Small intestine (tissue), 7 donors: ENCODE measurements around the gene SH3BP5L. TPM values are rescaled to one million over a fixed set of nuclear protein-coding genes. Genes with fewer than 3 reads are reported as not detected.
A peak's percentile ranks its signal among the peaks of the same experiment; 100 is the strongest.
"Not testable (repeated sequence)": the region's sequence is repeated elsewhere in the genome, so short reads cannot be mapped to it uniquely, and the experiment has no call there.

Experiments
- DNase-seq, 2 donors: peaks; one replicate each; pipeline versions ENCODE4 v3.0.0 to v3.0.0-alpha.2; 2013
- FAIRE-seq: peaks from 2 replicates; lab custom pipeline; 2012; peaks lifted over from hg19 to GRCh38; lab: Jason Lieb, UNC
- H3K27ac ChIP-seq, 3 donors: one replicate each; pipeline ENCODE4 v1.5.1; 2013; ENCODE audit warnings: low read length in 2 of 3, mild to moderate bottlenecking in 2 of 3, control low read depth in 1 of 3, inconsistent platforms in 1 of 3, low read depth in 1 of 3, moderate library complexity in 1 of 3
- H3K27me3 ChIP-seq, 3 donors: one replicate each; pipeline ENCODE4 v1.6.1; 2013; ENCODE audit warnings: low read length in 3 of 3, inconsistent platforms in 1 of 3; ENCODE audit not compliant: control insufficient read depth in 3 of 3, insufficient read depth in 3 of 3
- H3K36me3 ChIP-seq, 3 donors: one replicate each; pipeline ENCODE4 v1.6.1; 2013; ENCODE audit warnings: low read length in 3 of 3, inconsistent platforms in 1 of 3, low read depth in 1 of 3, mild to moderate bottlenecking in 1 of 3, moderate library complexity in 1 of 3; ENCODE audit not compliant: control insufficient read depth in 3 of 3, insufficient read depth in 2 of 3
- H3K4me1 ChIP-seq, 3 donors: one replicate each; pipeline ENCODE4 v1.6.1; 2013; ENCODE audit warnings: low read length in 2 of 3, inconsistent platforms in 1 of 3, low read depth in 1 of 3, mild to moderate bottlenecking in 1 of 3, moderate library complexity in 1 of 3; ENCODE audit not compliant: control insufficient read depth in 3 of 3, insufficient read depth in 2 of 3
- H3K4me3 ChIP-seq, 3 donors: one replicate each; pipeline ENCODE4 v1.5.1; 2013; ENCODE audit warnings: low read length in 3 of 3, control low read depth in 1 of 3, inconsistent platforms in 1 of 3, low read depth in 1 of 3, mild to moderate bottlenecking in 1 of 3, moderate library complexity in 1 of 3
- H3K9me3 ChIP-seq, 2 donors: one replicate each; pipeline ENCODE4 v1.6.1; 2013; ENCODE audit warnings: low read depth in 1 of 2, low read length in 1 of 2; ENCODE audit not compliant: control insufficient read depth in 2 of 2, insufficient read depth in 1 of 2
- WGBS, 3 donors: extraction: QIAGEN DNeasy Blood & Tissue Kit; methylation state at CpG; one replicate each; pipeline ENCODE4 v1.1.7; 2013; 5-methylcytosine and 5-hydroxymethylcytosine counted together
- polyA plus RNA-seq, 4 donors: library from polyadenylated mRNA; stranded (reverse) in 3 of 4; unstranded in 1 of 4; fragments of 200-250 nt in 3 of 4; fragments of 120-200 nt in 1 of 4; gene quantifications; one replicate each; pipeline versions ENCODE4 v1.2.1 to v1.2.3, GENCODE V29; 2013
- donor health status: healthy with polysubstance abuse.
- donor health status: control.
- donor health status: control.
- donor health status: Bipolar disorder and iron deficiency.
- donor health status: healthy.

The SH3BP5L gene
- polyA plus RNA-seq, 4 donors: 19.1 to 38.0 (median 28.9) TPM

DNA sequence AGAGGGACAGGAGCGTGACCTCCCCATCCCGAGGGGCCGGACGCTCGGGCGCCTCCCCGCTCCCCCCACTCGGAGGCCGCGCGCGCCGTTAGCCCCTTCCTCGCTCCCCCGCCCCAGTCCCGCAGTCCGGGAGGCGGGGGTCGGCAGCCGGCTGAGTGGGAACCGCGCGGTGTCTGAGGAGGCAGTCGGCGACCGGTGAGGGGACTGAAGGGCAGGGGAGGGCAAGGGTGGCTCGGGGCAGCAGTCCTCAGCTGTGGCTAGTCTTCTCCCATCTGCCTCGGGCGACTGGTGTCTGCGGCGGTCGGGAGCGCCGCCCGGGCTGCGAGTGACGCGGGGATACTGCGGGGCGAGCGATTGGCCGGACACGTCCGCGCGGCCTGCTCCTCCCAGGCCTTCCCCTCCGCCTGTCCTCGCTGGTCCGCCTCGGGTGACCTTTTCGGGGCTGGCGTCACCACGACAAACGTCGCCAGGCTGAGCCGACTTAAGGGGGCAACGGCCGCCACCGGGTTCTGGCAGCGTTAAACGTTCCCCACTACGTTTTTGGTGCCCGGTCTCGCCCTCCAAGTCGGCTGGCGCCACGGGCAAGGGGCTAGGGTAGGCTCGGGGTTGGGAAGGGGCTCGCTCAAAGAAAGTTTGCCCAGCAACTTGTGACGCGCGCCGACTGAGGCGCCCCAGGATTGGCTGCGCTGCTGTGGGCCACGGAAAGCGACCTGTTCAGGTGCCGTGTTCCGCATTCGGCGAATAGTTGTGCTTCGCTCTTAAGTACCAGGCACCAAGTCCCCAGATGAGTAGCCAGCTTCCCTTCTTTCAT is 12.8 kb upstream of the SH3BP5L start:
- 0% methylated on average over 54 to 82 of the region's 82 CpGs for WGBS, 3 donors
- H3K36me3 ChIP-seq: peaks cover 0 to 4% (median 0%) of the 10 kb centered on the region in 3 donors
- peaks cover 0 to 8% (median 4%) of the 10 kb centered on the region in 3 donors for H3K4me1 ChIP-seq
- H3K9me3 ChIP-seq: no peaks in the 10 kb centered on the region
- peak overlapping the region; percentile 93 to 100 (median 98) for H3K27ac ChIP-seq
- H3K4me3 ChIP-seq: peak overlapping the region; percentile 67 to 95 (median 74)
- DNase-seq (peak; percentile 94 to 95), FAIRE-seq (no peak)
- H3K27me3 ChIP-seq: no peaks in the 10 kb centered on the region

GRCh38 chr1:248837781-248838356 is 12.2 kb upstream of the SH3BP5L start, which contains the start of gene ZNF672:
TSS of gene ZNF672 (plus strand) at chr1:248838224. CDS start at chr1:248847275, 9,051 bp downstream.
- H3K9me3 ChIP-seq: no peaks in the 10 kb centered on the region
- peaks cover 0 to 8% (median 4%) of the 10 kb centered on the region in 3 donors for H3K4me1 ChIP-seq
- H3K27ac ChIP-seq: peak within 1 kb of the TSS; percentile 93 to 100 (median 98)
- H3K27me3 ChIP-seq: no peaks in the 10 kb centered on the region
- FAIRE-seq: no peak
- WGBS, 3 donors: 0% methylated on average over 41 to 48 of the region's 48 CpGs
- DNase-seq: peak; percentile 99
- peak within 1 kb of the TSS; percentile 67 to 95 (median 74) for H3K4me3 ChIP-seq
- peaks cover 0 to 2% (median 0%) of the 10 kb centered on the region in 3 donors for H3K36me3 ChIP-seq

GRCh38 chr1:248837045-248837780 is 11.5 kb upstream of the SH3BP5L start:
- Histone ChIP-seq H3K4me1 (peaks cover 0 to 8% (median 4%) of the 10 kb centered on the region in 3 donors), H3K4me3 (peak overlapping the region; percentile 67 to 95 (median 74)), H3K9me3 (no peaks in the 10 kb centered on the region), H3K36me3 (no peaks in the 10 kb centered on the region), H3K27ac (peak overlapping the region; percentile 86 to 93 (median 91)), H3K27me3 (no peaks in the 10 kb centered on the region)
- 48 to 49% (median 48%) methylated on average over 11 of the region's 11 CpGs for WGBS, 3 donors
- FAIRE-seq (no peak), DNase-seq (no peak)

DNA sequence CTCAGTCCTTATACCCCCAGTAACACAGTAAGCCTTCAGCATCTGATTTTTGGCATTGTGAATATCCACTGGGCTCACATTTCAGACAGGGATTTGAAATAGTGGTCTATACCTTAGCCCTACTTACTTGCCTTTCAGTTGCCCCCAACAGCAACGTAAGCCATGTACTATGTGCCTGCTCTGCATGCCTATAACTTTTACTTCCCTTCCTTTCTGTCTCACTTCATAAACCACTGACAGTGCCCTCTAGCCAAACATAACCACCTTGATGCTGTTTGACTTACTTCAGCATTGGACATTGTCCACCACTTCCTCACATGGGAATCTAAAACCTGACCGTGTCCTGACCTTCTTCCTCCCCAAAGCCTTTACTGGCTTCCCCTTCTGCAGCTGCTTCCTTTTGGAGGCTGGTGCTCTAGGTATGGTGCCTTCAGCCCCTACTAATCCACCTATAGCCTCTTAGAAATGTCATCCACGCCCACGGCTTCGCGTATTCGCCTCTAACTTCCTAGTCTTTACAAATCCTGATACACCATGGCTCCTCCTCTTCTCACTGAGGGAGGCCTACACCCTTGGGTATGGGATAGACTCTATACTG is 8.7 kb upstream of the SH3BP5L start:
- Histone ChIP-seq H3K4me3 (no peak overlapping the region), H3K27ac (no peak overlapping the region), H3K4me1 (peaks cover 0 to 8% (median 4%) of the 10 kb centered on the region in 3 donors), H3K36me3 (no peaks in the 10 kb centered on the region), H3K27me3 (no peaks in the 10 kb centered on the region), H3K9me3 (no peaks in the 10 kb centered on the region)
- 64 to 76% (median 74%) methylated on average over 7 of the region's 7 CpGs for WGBS, 3 donors
- FAIRE-seq (no peak), DNase-seq (no peak)

- 87 to 93% (median 91%) methylated on average over 1 of the region's 1 CpG for WGBS, 3 donors
- no peaks in the 10 kb centered on the region for H3K36me3 ChIP-seq
- H3K27ac ChIP-seq: no peak overlapping the region
- no peaks in the 10 kb centered on the region for H3K27me3 ChIP-seq
- FAIRE-seq: no peak
- DNase-seq: no peak
- H3K4me3 ChIP-seq: no peak overlapping the region
- H3K4me1 ChIP-seq: peaks cover 0 to 8% (median 0%) of the 10 kb centered on the region in 3 donors
- H3K9me3 ChIP-seq: no peaks in the 10 kb centered on the region
Measured at GRCh38 chr1:248831842-248832241, 6.1 kb upstream of the SH3BP5L start.

DNA sequence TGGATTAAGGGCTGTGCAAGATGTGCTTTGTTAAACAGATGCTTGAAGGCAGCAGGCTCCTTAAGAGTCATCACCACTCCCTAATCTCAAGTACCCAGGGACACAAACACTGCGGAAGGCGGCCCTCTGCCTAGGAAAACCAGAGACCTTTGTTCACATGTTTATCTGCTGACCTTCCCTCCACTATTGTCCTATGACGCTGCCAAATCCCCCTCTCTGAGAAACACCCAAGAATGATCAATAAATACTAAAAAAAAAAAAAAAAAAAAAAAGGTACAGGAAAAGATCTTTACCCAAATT is 5.0 kb upstream of the SH3BP5L start:
- WGBS, 3 donors: 25 to 46% (median 37%) methylated on average over 1 to 3 of the region's 3 CpGs
- H3K36me3 ChIP-seq, DNase-seq, H3K27ac ChIP-seq, H3K27me3 ChIP-seq, H3K4me3 ChIP-seq, FAIRE-seq, H3K9me3 ChIP-seq: not testable (repeated sequence)
- H3K4me1 ChIP-seq: peaks cover 0 to 10% (median 0%) of the 10 kb centered on the region in 3 donors

DNA sequence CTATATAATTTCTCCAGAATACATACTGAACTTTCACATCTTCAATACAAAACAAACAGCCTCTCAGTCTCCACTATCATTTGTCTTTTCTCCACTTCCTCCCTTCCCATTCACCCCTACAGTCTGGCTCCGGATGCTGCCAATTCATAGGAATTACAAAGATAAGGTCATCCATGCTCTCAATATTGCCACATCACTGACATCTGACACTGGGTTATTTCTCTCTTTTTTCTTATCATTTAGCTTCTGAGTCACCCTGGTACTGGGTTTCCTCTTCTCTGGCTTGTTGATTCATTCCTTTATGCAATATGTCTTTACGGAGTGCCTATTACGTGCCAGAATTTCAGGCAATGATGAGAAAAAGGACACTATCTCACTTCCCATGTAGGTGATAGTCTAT is 3.1 kb upstream of the SH3BP5L start:
- no peak for FAIRE-seq
- H3K4me1 ChIP-seq: peaks cover 10 to 24% (median 13%) of the 10 kb centered on the region in 3 donors

DNA sequence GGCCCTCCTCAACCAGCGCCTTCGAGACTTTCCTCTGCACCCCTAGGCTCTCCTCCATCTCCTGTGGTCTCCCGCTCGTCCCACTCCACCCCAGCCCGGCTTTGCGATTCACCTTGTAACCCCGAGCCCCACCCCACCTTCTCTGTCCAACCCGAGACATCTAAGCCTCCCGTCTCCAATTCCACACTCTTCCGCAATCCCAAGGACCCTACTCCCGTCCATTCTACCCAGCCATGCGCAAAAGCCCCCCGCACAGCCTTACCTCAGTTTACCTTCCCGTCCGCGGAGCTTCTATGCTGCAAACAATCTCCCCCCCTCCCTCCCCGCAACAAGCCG is 174 bp downstream of the SH3BP5L start:
- H3K27me3 ChIP-seq: no peaks in the 10 kb centered on the region
- peaks cover 0 to 26% (median 6%) of the 10 kb centered on the region in 3 donors for H3K36me3 ChIP-seq
- H3K27ac ChIP-seq: peak overlapping the region; percentile 70 to 99 (median 97)
- WGBS, 3 donors: 0 to 1% (median 1%) methylated on average over 18 of the region's 18 CpGs
- peak overlapping the region; percentile 71 to 91 (median 77) for H3K4me3 ChIP-seq
- H3K9me3 ChIP-seq: no peaks in the 10 kb centered on the region
- FAIRE-seq: no peak
- no peak for DNase-seq
- peaks cover 10 to 35% (median 14%) of the 10 kb centered on the region in 3 donors for H3K4me1 ChIP-seq

More for the DNA sequence above, 3.1 kb upstream of the SH3BP5L start:
- no peaks in the 10 kb centered on the region for H3K27me3 ChIP-seq
- H3K9me3 ChIP-seq: no peaks in the 10 kb centered on the region
- H3K27ac ChIP-seq: peak overlapping the region in 1 of 3 donors; percentile 46
- H3K4me3 ChIP-seq: no peak overlapping the region
- peak in 1 of 2 donors; percentile 44 for DNase-seq
- 65 to 76% (median 73%) methylated on average over 3 of the region's 3 CpGs for WGBS, 3 donors
- peaks cover 0 to 12% (median 0%) of the 10 kb centered on the region in 3 donors for H3K36me3 ChIP-seq
